ENCODE measurements around the gene RTN4R. TPM values are rescaled to one million over a fixed set of nuclear protein-coding genes. Genes with fewer than 3 reads are reported as not detected.

The RTN4R gene
- polyA plus RNA-seq, 1 of the 3 experiments (the other 2 are of a cell fraction): 0.23 TPM

DNA sequence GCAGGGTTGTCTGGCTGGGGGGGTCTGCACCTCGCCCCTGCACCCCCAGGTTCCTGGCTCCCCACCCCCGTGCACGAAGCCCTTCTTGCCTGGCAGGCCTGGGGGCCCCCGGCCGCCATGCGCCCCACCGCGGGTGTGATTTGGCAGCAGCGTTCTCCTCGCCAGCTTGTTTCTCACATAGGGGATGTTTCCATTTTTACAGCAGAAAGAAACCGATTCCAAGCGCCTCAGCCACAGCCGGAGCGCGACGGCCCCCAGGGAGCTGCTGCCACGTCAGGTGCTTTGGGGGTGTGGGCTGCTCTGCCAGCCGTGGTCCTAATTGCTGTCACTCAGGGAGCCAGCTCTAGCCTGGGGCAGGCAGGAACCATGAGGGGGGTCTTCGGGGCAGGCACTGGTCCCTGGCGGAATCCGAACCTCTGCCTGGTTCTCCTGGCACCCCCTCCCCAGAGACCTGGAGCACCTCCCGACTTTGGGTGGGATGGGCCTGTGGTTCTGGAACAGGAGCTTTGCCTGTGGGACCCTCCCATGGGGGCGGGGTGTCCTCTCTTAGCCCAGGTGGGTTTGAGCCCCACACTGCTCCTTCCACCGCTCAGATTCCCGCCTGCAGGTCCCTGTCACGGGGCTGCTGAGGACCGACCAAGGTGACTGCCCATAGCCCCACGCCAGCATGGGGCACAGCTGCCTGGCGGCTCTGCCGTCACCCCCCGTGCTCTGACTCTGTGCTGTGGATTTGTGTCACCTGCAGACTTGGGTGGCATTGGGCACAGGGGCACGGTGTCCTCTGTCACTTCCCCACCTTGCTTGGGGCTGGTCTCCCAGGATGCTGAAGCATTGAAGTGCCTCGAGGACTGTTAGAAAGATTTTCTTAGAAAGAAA lies 54.0 kb downstream of the RTN4R start (continued):
- TF ChIP-seq, protein P1, sequence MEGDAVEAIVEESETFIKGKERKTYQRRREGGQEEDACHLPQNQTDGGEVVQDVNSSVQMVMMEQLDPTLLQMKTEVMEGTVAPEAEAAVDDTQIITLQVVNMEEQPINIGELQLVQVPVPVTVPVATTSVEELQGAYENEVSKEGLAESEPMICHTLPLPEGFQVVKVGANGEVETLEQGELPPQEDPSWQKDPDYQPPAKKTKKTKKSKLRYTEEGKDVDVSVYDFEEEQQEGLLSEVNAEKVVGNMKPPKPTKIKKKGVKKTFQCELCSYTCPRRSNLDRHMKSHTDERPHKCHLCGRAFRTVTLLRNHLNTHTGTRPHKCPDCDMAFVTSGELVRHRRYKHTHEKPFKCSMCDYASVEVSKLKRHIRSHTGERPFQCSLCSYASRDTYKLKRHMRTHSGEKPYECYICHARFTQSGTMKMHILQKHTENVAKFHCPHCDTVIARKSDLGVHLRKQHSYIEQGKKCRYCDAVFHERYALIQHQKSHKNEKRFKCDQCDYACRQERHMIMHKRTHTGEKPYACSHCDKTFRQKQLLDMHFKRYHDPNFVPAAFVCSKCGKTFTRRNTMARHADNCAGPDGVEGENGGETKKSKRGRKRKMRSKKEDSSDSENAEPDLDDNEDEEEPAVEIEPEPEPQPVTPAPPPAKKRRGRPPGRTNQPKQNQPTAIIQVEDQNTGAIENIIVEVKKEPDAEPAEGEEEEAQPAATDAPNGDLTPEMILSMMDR (IDR thresholded peaks at IDR 0.05): no peak
- TF ChIP-seq FOXJ3 (CRISPR knock-in tag; IDR thresholded peaks at IDR 0.05): no peak
- no peak for TF ChIP-seq JUND (IDR thresholded peaks at IDR 0.05)
- no peak for TF ChIP-seq RAD21 (IDR thresholded peaks at IDR 0.05; ENCODE audit: low read length)

DNA sequence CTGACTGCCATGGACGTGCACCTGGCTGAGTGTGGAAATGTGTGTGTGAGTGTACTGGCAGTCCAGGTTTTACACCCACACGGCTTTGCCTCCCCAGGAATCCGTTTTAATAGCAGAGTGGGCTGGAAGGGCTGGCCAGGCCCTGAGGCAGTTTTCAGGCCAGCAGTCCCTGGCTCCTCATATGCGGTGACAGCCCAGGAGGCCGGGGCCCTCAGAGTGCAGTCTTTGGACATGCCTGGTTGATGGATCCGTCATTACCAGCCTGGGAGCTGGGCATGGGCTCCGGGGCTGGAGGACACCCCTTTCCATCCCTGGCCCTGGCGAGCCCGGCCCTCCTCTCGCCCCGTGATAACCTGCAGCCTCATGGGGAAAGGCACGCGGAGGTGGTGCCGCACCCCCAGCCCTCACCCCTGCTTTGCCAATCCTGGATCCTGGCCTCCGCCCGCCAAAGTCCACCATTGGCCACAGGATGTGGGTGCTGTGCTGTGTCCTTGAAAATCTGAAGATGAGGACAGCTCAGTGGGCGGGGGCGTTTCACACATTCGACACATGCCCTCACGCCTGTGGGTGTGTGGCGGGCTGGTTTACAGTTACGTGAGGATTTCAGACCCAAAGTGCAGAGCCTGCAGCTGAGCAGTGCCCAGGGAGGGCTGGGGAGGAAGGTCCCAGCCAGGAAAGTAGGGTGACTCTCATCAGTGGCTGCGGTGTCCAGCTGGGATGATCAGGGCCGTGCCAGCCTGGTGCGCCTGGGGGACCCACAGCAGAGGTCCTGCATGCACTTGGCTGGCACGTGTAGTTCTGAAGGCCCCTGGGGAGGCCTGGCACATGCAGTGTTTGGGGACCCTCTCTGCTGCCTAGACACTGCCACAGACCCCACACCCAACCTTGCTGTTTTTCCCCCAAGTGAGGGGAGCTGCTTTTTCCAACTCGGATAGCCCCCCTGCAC lies 55.1 kb downstream of the RTN4R start:
- no peak overlapping the region for H3K27ac ChIP-seq (ENCODE audit: low read depth in 2 of 2, low read length in 1 of 2)
- no peaks in the 10 kb centered on the region for H3K27me3 ChIP-seq (ENCODE audit: insufficient read depth)
- H3F3A ChIP-seq (replicated peaks; ENCODE audit: insufficient read depth): no peaks in the 10 kb centered on the region
- H3K9ac ChIP-seq: no peak overlapping the region
- no peak overlapping the region for H2AFZ ChIP-seq (ENCODE audit: low read depth)
- no peaks in the 10 kb centered on the region for H3K79me2 ChIP-seq (ENCODE audit: insufficient read depth)
- H3K36me3 ChIP-seq (replicated peaks in 1 of 2; ENCODE audit: control insufficient read depth in 1 of 2, insufficient read depth in 2 of 2, low read length in 1 of 2): no peaks in the 10 kb centered on the region
- no peaks in the 10 kb centered on the region for H4K20me1 ChIP-seq (ENCODE audit: insufficient read depth)
- no peak overlapping the region for H3K4me3 ChIP-seq (ENCODE audit: low read depth in 2 of 2, low read length in 1 of 2)
- ChIA-PET CTCF (interaction anchor here (0.6 to 2.7 kb wide), 4 partner anchors 10 to 71 kb away, joined by 3 to 9 read pairs (median 3); no protein-coding TSS in a partner anchor), POLR2A (no interaction called here)
- no peaks in the 10 kb centered on the region for H3K9me3 ChIP-seq
- peak; percentile 69 for DNase-seq
- no peak for TF ChIP-seq MXI1 (IDR thresholded peaks at IDR 0.05; ENCODE audit: low read depth, low read length)
- TF ChIP-seq RFX5 (IDR thresholded peaks at IDR 0.05; ENCODE audit: low read length): no peak
- TF ChIP-seq POLR2AphosphoS5 (IDR thresholded peaks at IDR 0.05; ENCODE audit: low read depth, low read length): no peak
- no peak for TF ChIP-seq RAD21 (IDR thresholded peaks at IDR 0.05; ENCODE audit: low read length)
- peaks cover 0 to 18% of the 10 kb centered on the region in 2 experiments; a peak in 2 of 4 replicates for H3K4me1 ChIP-seq (ENCODE audit: control insufficient read depth in 1 of 2, insufficient read depth in 2 of 2, low read depth in 1 of 2, low read length in 1 of 2)
- 76% methylated on average over 25 of the region's 27 CpGs for WGBS (ENCODE audit: low lambda C conversion rate)
- no peak overlapping the region for H3K4me2 ChIP-seq
- no peaks in the 10 kb centered on the region for H3K9me2 ChIP-seq

DNA sequence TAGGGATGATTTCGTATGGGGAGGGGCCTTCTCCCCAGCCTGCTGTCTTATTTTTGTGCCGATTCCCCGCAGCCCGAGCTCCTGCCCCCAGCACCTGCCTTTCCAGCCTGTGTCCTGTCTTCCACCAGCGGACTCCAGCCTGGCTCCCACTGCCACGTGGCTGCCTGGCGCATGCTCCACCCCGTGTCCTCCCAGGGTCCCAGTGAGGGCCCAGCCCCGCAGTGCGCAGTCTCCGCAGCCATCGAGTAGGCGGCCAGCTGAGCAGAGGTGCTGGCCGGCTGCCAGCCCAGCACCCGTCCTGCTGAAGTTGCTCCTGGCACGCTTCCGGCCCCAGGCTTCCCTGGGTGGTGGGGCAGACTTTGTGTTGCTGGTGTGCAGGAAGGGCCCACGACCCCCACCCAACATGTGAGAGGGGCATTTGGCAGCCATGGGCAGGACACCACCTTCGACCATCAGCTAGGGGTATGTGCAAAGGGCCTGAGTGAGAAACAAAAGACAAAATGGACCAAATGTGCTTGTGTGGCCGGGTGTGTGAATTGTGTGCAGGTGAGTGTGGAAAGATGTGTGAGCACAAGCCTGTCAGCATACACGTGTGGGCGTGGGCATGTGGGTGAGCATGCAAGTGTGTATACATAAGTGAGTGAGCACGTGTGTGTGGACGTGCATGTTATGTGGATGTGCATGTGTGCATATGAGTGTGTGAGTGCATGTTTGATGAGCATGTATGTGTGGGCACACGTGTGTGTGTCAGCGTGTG lies 55.9 kb downstream of the RTN4R start:
- ChIA-PET CTCF (interaction anchor here (0.9 to 2.7 kb wide), 3 partner anchors 26 to 55 kb away, joined by 3 to 9 read pairs (median 5); no protein-coding TSS in a partner anchor), POLR2A (no interaction called here)
- Histone ChIP-seq H3K27me3 (ENCODE audit: insufficient read depth) (no peaks in the 10 kb centered on the region), H3K9me2 (no peaks in the 10 kb centered on the region), H3K4me1 (ENCODE audit: control insufficient read depth in 1 of 2, insufficient read depth in 2 of 2, low read depth in 1 of 2, low read length in 1 of 2) (peaks cover 0 to 18% of the 10 kb centered on the region in 2 experiments; a peak in 2 of 4 replicates), H3K9me3 (no peaks in the 10 kb centered on the region), H3K4me2 (no peak overlapping the region), H3K27ac (ENCODE audit: low read depth in 2 of 2, low read length in 1 of 2) (no peak overlapping the region), H3K4me3 (ENCODE audit: low read depth in 2 of 2, low read length in 1 of 2) (no peak overlapping the region), H3K79me2 (ENCODE audit: insufficient read depth) (no peaks in the 10 kb centered on the region), H3K9ac (no peak overlapping the region), H2AFZ (ENCODE audit: low read depth) (no peak overlapping the region), H3K36me3 (replicated peaks in 1 of 2; ENCODE audit: control insufficient read depth in 1 of 2, insufficient read depth in 2 of 2, low read length in 1 of 2) (no peaks in the 10 kb centered on the region), H3F3A (replicated peaks; ENCODE audit: insufficient read depth) (no peaks in the 10 kb centered on the region), H4K20me1 (ENCODE audit: insufficient read depth) (no peaks in the 10 kb centered on the region)
- peak; percentile 94 for DNase-seq
- WGBS (ENCODE audit: low lambda C conversion rate): 57% methylated on average over 25 of the region's 26 CpGs
- TF ChIP-seq SIN3A (IDR thresholded peaks at IDR 0.05; ENCODE audit: borderline replicate concordance, low read depth, low read length) (no peak), POLR2AphosphoS5 (IDR thresholded peaks at IDR 0.05; ENCODE audit: low read depth, low read length) (no peak), TEAD4 (IDR thresholded peaks at IDR 0.05; ENCODE audit: borderline replicate concordance, insufficient read depth) (no peak), MEF2A (IDR thresholded peaks at IDR 0.05; ENCODE audit: borderline replicate concordance, low read depth) (no peak), FOXM1 (IDR thresholded peaks at IDR 0.05; ENCODE audit: low read depth) (no peak), EZH2phosphoT487 (IDR thresholded peaks at IDR 0.05; ENCODE audit: borderline replicate concordance, low read depth) (no peak)
- TF ChIP-seq, protein P2, sequence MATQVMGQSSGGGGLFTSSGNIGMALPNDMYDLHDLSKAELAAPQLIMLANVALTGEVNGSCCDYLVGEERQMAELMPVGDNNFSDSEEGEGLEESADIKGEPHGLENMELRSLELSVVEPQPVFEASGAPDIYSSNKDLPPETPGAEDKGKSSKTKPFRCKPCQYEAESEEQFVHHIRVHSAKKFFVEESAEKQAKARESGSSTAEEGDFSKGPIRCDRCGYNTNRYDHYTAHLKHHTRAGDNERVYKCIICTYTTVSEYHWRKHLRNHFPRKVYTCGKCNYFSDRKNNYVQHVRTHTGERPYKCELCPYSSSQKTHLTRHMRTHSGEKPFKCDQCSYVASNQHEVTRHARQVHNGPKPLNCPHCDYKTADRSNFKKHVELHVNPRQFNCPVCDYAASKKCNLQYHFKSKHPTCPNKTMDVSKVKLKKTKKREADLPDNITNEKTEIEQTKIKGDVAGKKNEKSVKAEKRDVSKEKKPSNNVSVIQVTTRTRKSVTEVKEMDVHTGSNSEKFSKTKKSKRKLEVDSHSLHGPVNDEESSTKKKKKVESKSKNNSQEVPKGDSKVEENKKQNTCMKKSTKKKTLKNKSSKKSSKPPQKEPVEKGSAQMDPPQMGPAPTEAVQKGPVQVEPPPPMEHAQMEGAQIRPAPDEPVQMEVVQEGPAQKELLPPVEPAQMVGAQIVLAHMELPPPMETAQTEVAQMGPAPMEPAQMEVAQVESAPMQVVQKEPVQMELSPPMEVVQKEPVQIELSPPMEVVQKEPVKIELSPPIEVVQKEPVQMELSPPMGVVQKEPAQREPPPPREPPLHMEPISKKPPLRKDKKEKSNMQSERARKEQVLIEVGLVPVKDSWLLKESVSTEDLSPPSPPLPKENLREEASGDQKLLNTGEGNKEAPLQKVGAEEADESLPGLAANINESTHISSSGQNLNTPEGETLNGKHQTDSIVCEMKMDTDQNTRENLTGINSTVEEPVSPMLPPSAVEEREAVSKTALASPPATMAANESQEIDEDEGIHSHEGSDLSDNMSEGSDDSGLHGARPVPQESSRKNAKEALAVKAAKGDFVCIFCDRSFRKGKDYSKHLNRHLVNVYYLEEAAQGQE (IDR thresholded peaks at IDR 0.05; ENCODE audit: low read depth, low read length): no peak
- TF ChIP-seq, protein P3, sequence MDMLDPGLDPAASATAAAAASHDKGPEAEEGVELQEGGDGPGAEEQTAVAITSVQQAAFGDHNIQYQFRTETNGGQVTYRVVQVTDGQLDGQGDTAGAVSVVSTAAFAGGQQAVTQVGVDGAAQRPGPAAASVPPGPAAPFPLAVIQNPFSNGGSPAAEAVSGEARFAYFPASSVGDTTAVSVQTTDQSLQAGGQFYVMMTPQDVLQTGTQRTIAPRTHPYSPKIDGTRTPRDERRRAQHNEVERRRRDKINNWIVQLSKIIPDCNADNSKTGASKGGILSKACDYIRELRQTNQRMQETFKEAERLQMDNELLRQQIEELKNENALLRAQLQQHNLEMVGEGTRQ (IDR thresholded peaks at IDR 0.05; ENCODE audit: borderline replicate concordance, low read depth, low read length): no peak
